WERI-Rb-1 (cell line): ENCODE data around the gene HOXA5.

Experiments used
- DNase-seq: peaks from one replicate; pipeline ENCODE4 v3.0.0-alpha.2; 2020
- H3K27ac ChIP-seq: fragments of 250-450 bp; sonication (Bioruptor Pico); 2 replicates; pipeline ENCODE4 v1.5.1; 2020; ENCODE audit warnings: mild to moderate bottlenecking, moderate library complexity
- H3K27me3 ChIP-seq: fragments of 250-450 bp; sonication (Bioruptor Pico); 2 replicates; pipeline ENCODE4 v1.5.1; 2021; ENCODE audit warnings: mild to moderate bottlenecking, low read depth, moderate library complexity; ENCODE audit not compliant: insufficient read depth, severe bottlenecking
- H3K36me3 ChIP-seq: fragments of 250-450 bp; sonication (Bioruptor Pico); 2 replicates; pipeline ENCODE4 v1.5.1; 2020; ENCODE audit warnings: mild to moderate bottlenecking, moderate library complexity
- H3K4me3 ChIP-seq: 2 replicates; pipeline ENCODE4 v1.5.1; 2011; ENCODE audit warnings: low read depth, mild to moderate bottlenecking, control low read depth, low read length
- H3K9me3 ChIP-seq: fragments of 250-450 bp; sonication (Bioruptor Pico); 2 replicates; pipeline ENCODE4 v1.5.1; 2021; ENCODE audit warnings: mild to moderate bottlenecking, moderate library complexity; ENCODE audit not compliant: severe bottlenecking
- CTCF ChIP-seq: IDR thresholded peaks from 2 replicates; pipeline ENCODE4 v1.5.1; 2011; ENCODE audit warnings: low read depth, mild to moderate bottlenecking, control low read depth, inconsistent platforms, low read length

HOXA5 gene

DNA sequence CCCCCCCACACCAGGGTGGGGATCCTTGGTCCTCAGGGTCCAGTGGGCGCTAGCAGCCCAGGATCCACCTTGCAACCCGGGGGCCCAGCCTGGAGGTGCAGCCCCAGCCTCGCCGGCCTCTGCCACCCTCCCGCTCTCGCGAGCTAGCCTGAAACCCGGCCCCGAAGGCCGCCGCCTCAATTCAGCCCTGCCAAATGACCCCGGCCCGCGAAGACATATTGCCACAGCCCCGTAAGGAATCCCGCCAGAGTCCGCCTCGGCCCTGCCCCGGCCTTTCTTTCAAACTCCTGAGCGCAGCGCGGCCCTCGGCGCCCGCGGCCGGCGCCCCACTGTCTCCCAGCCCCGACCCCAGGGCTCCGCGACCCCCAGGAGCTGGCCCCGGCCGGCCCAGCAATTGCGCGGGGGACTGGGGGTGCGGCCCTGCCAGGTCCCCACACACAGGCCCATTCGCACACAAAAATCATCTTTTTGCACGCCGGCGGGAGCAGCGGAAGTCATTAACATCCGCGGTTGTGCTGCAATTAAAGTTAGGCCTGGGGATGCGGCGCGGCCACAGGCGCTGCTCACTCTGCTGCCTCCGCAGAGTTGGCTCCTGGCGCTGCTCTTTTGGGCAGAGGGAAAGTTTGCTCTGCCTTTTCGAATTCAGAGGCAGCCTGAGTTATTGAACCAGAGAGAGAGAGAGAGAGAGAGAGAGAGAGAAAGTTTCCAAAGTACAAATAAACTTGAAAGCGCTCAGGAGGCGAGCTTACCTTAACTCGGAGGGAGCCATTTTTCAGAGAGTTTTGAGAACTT, 4.0 kb downstream of the HOXA5 start:
- Histone ChIP-seq H3K36me3 (no peaks in the 10 kb centered on the region), H3K27me3 (peaks cover 54% of the 10 kb centered on the region), H3K27ac (no peak overlapping the region), H3K4me3 (no peak overlapping the region), H3K9me3 (no peaks in the 10 kb centered on the region)
- no peak for DNase-seq
- no peak for TF ChIP-seq CTCF

- no peak overlapping the region for H3K27ac ChIP-seq
- H3K4me3 ChIP-seq, result no peak overlapping the region
- DNase-seq, result no peak
- no peak for TF ChIP-seq CTCF
- H3K9me3 ChIP-seq, result no peaks in the 10 kb centered on the region
- no peaks in the 10 kb centered on the region for H3K36me3 ChIP-seq
- peaks cover 54% of the 10 kb centered on the region for H3K27me3 ChIP-seq
Observed at GRCh38 chr7:27138985-27139333, 4.5 kb downstream of the HOXA5 start.

DNA sequence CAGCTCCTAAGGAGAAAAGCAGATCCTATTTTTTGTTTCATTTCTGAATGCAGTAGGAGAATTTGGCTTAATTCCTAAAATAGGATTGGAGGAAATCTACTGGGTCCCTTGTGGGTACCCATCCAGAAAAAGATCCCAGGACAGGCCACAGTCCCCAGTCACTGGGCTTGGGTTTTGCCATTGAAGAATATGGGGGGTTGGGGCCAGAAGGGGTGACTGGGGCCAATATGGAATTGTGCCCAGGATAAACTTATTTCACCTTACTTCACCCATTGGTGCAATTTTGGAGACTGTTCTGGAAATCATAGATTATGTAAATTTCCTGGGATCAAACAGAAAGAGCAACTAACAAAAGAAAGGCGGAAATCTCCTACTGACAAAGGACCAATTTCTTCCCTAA, 5.0 kb downstream of the HOXA5 start:
- DNase-seq, result no peak
- Histone ChIP-seq H3K9me3 (no peaks in the 10 kb centered on the region), H3K36me3 (no peaks in the 10 kb centered on the region), H3K4me3 (no peak overlapping the region), H3K27ac (no peak overlapping the region), H3K27me3 (peaks cover 56% of the 10 kb centered on the region)
- TF ChIP-seq CTCF, result no peak

DNA sequence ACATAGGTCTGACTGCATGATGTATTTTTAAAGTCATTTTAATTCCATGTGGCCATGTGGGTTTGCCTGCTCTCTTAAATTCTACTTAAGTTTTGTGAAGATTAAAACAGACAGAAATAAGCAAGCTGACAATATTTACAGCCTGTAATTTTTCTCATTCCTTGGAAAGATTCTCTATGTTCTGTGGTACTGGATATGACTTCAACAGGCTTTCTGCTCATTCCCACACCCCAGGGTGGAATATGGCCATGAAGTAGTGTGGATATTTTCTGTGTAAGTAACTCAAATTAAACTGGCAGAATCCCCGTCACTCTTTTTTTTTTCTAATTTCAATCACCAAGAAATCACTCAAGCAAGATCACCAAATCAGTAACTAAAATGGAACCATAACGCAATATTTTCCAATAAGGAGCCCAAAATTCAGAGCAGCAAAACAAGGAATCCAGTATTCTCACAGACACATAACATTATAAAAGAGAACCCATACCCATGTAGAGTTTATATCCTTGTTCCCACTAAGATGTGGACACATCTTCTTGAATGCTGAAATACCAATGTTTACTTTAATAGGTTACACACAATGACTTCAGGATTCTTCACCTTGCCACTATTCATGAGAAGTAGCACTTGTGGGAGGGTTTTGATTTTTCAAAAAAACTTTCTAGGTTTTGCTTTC, 5.7 kb downstream of the HOXA5 start:
- Histone ChIP-seq H3K27ac (no peak overlapping the region), H3K9me3 (no peaks in the 10 kb centered on the region), H3K27me3 (peaks cover 50% of the 10 kb centered on the region), H3K36me3 (no peaks in the 10 kb centered on the region), H3K4me3 (no peak overlapping the region)
- DNase-seq, result no peak
- no peak for TF ChIP-seq CTCF

- Histone ChIP-seq H3K4me3 (no peak overlapping the region), H3K36me3 (no peaks in the 10 kb centered on the region), H3K27me3 (peaks cover 46% of the 10 kb centered on the region), H3K9me3 (no peaks in the 10 kb centered on the region), H3K27ac (no peak overlapping the region)
- TF ChIP-seq CTCF, result no peak
- DNase-seq, result no peak
Observed at GRCh38 chr7:27134392-27134791, 9.1 kb downstream of the HOXA5 start.
